ENCODE measurements around the gene ZMYND10. TPM values are rescaled to one million over a fixed set of nuclear protein-coding genes. Genes with fewer than 3 reads are reported as not detected.
A peak's percentile ranks its signal among the peaks of the same experiment; 100 is the strongest.

The ZMYND10 gene
- polyA plus RNA-seq, 1 donor (not counting 4 experiments of a cell fraction or from before 2014, with no cell fraction given), result 0.21 TPM

DNA sequence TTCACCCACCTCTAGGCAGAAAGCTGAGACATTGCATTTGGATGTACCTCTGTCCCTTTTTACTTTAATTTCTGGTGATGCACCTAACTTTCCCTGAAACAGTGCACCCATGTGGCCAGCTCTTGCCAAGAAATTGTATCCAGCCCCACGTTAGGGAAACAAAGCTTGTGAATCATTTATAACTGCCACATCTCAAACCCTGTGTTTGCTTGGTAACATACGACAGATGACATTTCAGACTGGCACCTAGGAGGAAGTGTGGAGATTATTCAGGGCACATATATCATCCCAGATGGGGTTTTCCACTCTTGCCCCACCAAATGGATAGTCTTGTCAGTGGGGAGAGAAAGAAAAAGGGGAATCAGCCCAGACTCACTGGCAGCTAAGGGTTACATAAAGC is 7.2 kb upstream of the ZMYND10 start:
- Histone ChIP-seq H3K4me3 (ENCODE audit: control insufficient read depth in 2 of 3, extremely low read depth in 1 of 3, insufficient read depth in 2 of 3, low read depth in 1 of 3, low read length in 3 of 3) (no peak overlapping the region), H3K9ac (ENCODE audit: control insufficient read depth, extremely low read depth, insufficient read depth, low read length) (no peak overlapping the region), H3K79me2 (ENCODE audit: control insufficient read depth, insufficient read depth, low read length) (peaks cover 44% of the 10 kb centered on the region), H3K9me1 (ENCODE audit: control insufficient read depth, extremely low read depth, insufficient read depth, low read length) (peaks cover 2% of the 10 kb centered on the region), H3K9me3 (ENCODE audit: control insufficient read depth, low read depth, low read length) (no peaks in the 10 kb centered on the region), H4K20me1 (ENCODE audit: control insufficient read depth, extremely low read depth, insufficient read depth, low read length) (peaks cover 6% of the 10 kb centered on the region), H3K27ac (ENCODE audit: control insufficient read depth, insufficient read depth, low read length) (no peak overlapping the region), H2AFZ (ENCODE audit: control insufficient read depth, low read length) (no peak overlapping the region), H3K36me3 (ENCODE audit: control insufficient read depth in 2 of 2, extremely low read depth in 1 of 2, insufficient read depth in 2 of 2, low read length in 2 of 2) (peaks cover 31 to 35% of the 10 kb centered on the region in 2 experiments), H3K4me2 (ENCODE audit: control insufficient read depth, extremely low read depth, insufficient read depth, low read depth, low read length) (no peak overlapping the region), H3K27me3 (ENCODE audit: control insufficient read depth, extremely low read depth, insufficient read depth, low read length) (no peaks in the 10 kb centered on the region), H3K4me1 (ENCODE audit: control insufficient read depth, extremely low read depth, insufficient read depth, low read length) (peaks cover 37% of the 10 kb centered on the region)
- no peak for TF ChIP-seq EZH2 (IDR thresholded peaks at IDR 0.05; ENCODE audit: low read length)
- TF ChIP-seq, protein P1, sequence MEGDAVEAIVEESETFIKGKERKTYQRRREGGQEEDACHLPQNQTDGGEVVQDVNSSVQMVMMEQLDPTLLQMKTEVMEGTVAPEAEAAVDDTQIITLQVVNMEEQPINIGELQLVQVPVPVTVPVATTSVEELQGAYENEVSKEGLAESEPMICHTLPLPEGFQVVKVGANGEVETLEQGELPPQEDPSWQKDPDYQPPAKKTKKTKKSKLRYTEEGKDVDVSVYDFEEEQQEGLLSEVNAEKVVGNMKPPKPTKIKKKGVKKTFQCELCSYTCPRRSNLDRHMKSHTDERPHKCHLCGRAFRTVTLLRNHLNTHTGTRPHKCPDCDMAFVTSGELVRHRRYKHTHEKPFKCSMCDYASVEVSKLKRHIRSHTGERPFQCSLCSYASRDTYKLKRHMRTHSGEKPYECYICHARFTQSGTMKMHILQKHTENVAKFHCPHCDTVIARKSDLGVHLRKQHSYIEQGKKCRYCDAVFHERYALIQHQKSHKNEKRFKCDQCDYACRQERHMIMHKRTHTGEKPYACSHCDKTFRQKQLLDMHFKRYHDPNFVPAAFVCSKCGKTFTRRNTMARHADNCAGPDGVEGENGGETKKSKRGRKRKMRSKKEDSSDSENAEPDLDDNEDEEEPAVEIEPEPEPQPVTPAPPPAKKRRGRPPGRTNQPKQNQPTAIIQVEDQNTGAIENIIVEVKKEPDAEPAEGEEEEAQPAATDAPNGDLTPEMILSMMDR (optimal IDR thresholded peaks at IDR 0.05 in 1 of 3, IDR thresholded peaks at IDR 0.05 in 1 of 3, conservative IDR thresholded peaks at IDR 0.05 in 1 of 3; ENCODE audit: extremely low read depth in 1 of 3, insufficient read depth in 2 of 3, low read length in 3 of 3), result peak in 2 of 3 experiments; percentile 18 to 44
- dilution Hi-C loops (cut with MboI; ENCODE audit: extremely low pct_ligation_motif_present, low sequenced_read_pairs), result no loop called here
- DNase-seq (ENCODE audit: low read depth, low spot score) (no peak), FAIRE-seq (no peak)

DNA sequence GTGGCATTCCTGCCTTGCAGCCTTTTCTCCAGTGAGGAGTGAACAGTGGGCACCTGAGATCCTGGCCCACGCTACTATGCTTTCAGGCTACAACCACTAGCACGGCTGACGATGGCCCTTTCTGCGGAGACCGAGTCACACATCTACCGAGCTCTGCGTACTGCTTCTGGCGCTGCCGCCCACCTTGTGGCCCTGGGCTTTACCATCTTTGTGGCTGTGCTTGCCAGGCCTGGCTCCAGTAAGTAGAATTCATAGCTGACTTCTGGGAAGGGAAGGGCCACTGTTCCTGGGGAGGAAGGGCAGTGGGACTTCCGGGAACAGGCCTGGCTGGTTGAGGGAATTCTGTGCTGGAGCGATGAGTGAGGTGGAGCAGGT is 5.8 kb upstream of the ZMYND10 start:
- Histone ChIP-seq H3K9me1 (ENCODE audit: control insufficient read depth, extremely low read depth, insufficient read depth, low read length) (no peaks in the 10 kb centered on the region), H3K9me3 (ENCODE audit: control insufficient read depth, low read depth, low read length) (no peaks in the 10 kb centered on the region), H3K4me3 (ENCODE audit: control insufficient read depth in 2 of 3, extremely low read depth in 1 of 3, insufficient read depth in 2 of 3, low read depth in 1 of 3, low read length in 3 of 3) (peak overlapping the region; percentile 71 to 91 (median 87)), H3K36me3 (ENCODE audit: control insufficient read depth in 2 of 2, extremely low read depth in 1 of 2, insufficient read depth in 2 of 2, low read length in 2 of 2) (peaks cover 25 to 34% of the 10 kb centered on the region in 2 experiments), H3K4me1 (ENCODE audit: control insufficient read depth, extremely low read depth, insufficient read depth, low read length) (peaks cover 22% of the 10 kb centered on the region), H3K9ac (ENCODE audit: control insufficient read depth, extremely low read depth, insufficient read depth, low read length) (peak overlapping the region; percentile 20), H3K27me3 (ENCODE audit: control insufficient read depth, extremely low read depth, insufficient read depth, low read length) (no peaks in the 10 kb centered on the region), H3K79me2 (ENCODE audit: control insufficient read depth, insufficient read depth, low read length) (peaks cover 30% of the 10 kb centered on the region), H3K4me2 (ENCODE audit: control insufficient read depth, extremely low read depth, insufficient read depth, low read depth, low read length) (peak overlapping the region; percentile 71), H3K27ac (ENCODE audit: control insufficient read depth, insufficient read depth, low read length) (peak overlapping the region; percentile 69), H4K20me1 (ENCODE audit: control insufficient read depth, extremely low read depth, insufficient read depth, low read length) (peaks cover 4% of the 10 kb centered on the region), H2AFZ (ENCODE audit: control insufficient read depth, low read length) (no peak overlapping the region)
- FAIRE-seq (no peak), DNase-seq (ENCODE audit: low read depth, low spot score) (no peak)
- dilution Hi-C loops (cut with MboI; ENCODE audit: extremely low pct_ligation_motif_present, low sequenced_read_pairs), result no loop called here
- no peak for TF ChIP-seq EZH2 (IDR thresholded peaks at IDR 0.05; ENCODE audit: low read length)
- TF ChIP-seq, protein P1 (optimal IDR thresholded peaks at IDR 0.05 in 1 of 3, IDR thresholded peaks at IDR 0.05 in 1 of 3, conservative IDR thresholded peaks at IDR 0.05 in 1 of 3; ENCODE audit: extremely low read depth in 1 of 3, insufficient read depth in 2 of 3, low read length in 3 of 3), result no peak
